Erythroblast (primary cell): ENCODE measurements around the gene HABP2.
A peak's percentile ranks its signal among the peaks of the same experiment; 100 is the strongest.

Source experiments
- DNase-seq, 2 experiments: peaks; one replicate each; lab custom pipeline; 2025; lab: John Stamatoyannopoulos, UW
- GATA1 ChIP-seq: IDR thresholded peaks from 2 replicates; pipeline ENCODE4 v1.6.1; 2011; ENCODE audit warnings: low read depth, mild to moderate bottlenecking, control low read depth, low read length, moderate library complexity
- POLR2A ChIP-seq: IDR thresholded peaks from 2 replicates; pipeline ENCODE4 v1.6.1; 2011; ENCODE audit warnings: mild to moderate bottlenecking, low read length

Gene HABP2

GRCh38 chr10:113520690-113521474 lies 32.0 kb upstream of the HABP2 start:
- DNase-seq: peak; percentile 36 to 59
- TF ChIP-seq GATA1: no peak
- TF ChIP-seq POLR2A: no peak

DNA sequence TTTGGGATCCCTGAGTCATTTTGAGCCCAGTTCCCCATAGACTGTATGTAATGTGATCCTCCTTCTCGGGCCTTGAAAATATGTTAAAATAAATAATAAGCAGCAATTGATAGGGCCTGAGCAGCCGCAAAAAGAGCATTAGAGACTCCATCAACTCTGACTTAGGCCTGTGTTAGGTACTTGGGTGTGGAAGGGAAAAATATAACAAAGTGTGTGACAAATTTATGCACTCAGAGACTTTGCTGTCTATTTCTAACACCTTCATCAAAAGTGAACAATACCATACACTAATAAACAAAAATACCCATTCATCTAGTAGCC lies 31.4 kb upstream of the HABP2 start:
- no peak for DNase-seq

DNA sequence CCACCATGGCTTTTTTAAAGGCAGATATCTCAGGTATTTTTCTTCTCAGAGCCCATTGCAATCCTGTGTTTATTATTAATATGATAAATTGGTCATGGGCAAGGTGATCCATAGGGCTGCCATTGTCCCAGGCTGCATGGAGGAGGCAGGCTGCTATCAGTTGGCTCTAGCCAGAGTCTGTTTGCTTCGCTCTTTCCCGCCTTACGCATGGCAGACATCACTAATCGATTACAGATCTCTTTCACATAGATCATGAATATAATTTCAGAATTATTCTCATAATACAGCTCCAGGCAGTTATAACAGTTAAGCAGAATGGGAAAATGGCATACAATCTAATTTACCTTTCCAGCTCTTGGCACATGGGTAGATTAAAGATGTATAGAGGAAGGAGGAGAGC lies 30.4 kb upstream of the HABP2 start:
- DNase-seq: no peak
- TF ChIP-seq POLR2A (no peak), GATA1 (no peak)

More for the DNA sequence above, 31.4 kb upstream of the HABP2 start:
- TF ChIP-seq GATA1: no peak
- TF ChIP-seq POLR2A: no peak

DNA sequence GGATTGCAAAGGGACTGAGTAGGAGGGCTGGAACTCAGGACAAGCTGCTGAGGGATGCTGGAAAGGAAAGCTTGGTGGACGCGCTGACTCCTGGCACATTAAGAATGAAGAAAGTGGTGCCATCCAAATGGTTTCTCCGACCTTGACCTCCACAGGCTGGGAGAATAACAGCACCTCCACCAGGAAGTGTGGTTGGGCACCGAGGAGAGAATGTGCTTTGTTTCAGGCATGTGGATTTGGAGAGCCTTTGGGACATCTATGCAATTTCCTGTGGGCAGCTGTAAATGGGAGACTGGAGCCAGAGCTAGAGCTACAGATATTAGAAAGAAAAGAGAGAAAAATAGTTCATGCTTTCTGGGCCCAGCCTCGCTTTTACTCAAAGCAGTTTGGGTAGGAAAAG lies 29.8 kb upstream of the HABP2 start:
- no peak for DNase-seq
- TF ChIP-seq POLR2A (no peak), GATA1 (no peak)

GRCh38 chr10:113523628-113524027 lies 29.2 kb upstream of the HABP2 start:
- no peak for TF ChIP-seq GATA1
- TF ChIP-seq POLR2A: no peak
- no peak for DNase-seq

- TF ChIP-seq GATA1: no peak
- DNase-seq: no peak
Measured at GRCh38 chr10:113524120-113524519, 28.7 kb upstream of the HABP2 start.

- no peak for TF ChIP-seq GATA1
- TF ChIP-seq POLR2A: no peak
- DNase-seq: no peak
Measured at GRCh38 chr10:113524539-113525490, 28.0 kb upstream of the HABP2 start.

- no peak for TF ChIP-seq POLR2A
- no peak for TF ChIP-seq GATA1
- no peak for DNase-seq
Measured at GRCh38 chr10:113525713-113526112, 27.1 kb upstream of the HABP2 start.

DNA sequence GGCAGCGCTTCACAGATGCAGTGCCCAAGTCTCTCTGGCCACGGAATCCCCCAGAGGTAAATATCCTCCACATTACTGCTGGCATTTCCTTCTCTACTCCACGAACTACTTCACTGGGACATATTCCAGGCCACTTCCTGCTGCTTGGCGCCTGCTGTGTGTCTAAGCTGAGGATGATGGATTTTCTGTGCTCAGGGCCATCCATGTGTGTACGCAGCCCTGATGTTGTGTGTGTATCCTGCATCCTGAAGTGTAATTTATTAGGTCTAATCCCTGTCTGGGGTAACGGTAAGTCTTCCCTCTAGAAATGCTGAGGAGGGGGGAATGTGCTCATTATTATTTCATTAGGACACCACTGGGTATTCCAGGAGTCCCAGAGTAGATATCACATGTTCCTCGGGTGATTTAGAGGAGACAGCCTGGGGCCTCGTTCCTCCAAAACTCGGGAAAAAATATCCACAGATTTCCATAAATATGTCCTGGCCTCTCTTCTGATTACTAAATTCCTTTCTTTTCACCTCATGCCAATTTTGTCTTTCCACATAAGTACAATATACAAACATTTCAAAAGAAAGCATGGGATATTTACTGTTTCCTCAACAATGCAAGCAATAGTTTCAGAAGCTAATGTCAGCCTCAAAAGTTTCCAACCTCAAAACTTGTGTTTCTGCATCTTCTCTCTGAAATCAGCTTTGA lies 25.5 kb upstream of the HABP2 start:
- DNase-seq: no peak
- TF ChIP-seq GATA1 (no peak), POLR2A (no peak)

- TF ChIP-seq POLR2A (no peak), GATA1 (no peak)
Measured at GRCh38 chr10:113528876-113529275, 24.0 kb upstream of the HABP2 start.

GRCh38 chr10:113529575-113529974 lies 23.3 kb upstream of the HABP2 start:
- DNase-seq: no peak
- TF ChIP-seq GATA1 (no peak), POLR2A (no peak)

More at GRCh38 chr10:113528876-113529275, 24.0 kb upstream of the HABP2 start:
- DNase-seq: no peak

- DNase-seq: no peak
- TF ChIP-seq GATA1: no peak
- TF ChIP-seq POLR2A: no peak
Measured at GRCh38 chr10:113530476-113530875, 22.4 kb upstream of the HABP2 start.

- no peak for TF ChIP-seq POLR2A
- no peak for TF ChIP-seq GATA1
- DNase-seq: no peak
Measured at GRCh38 chr10:113532724-113533123, 20.1 kb upstream of the HABP2 start.
